ENCODE results near the gene PARS2. TPM values are rescaled to one million over a fixed set of nuclear protein-coding genes. Genes with fewer than 3 reads are reported as not detected.
A peak's percentile ranks its signal among the peaks of the same experiment; 100 is the strongest.

Gene PARS2
- total and polyA plus RNA-seq, 12 donors = 1.2 to 16.1 (median 7.5) TPM

DNA sequence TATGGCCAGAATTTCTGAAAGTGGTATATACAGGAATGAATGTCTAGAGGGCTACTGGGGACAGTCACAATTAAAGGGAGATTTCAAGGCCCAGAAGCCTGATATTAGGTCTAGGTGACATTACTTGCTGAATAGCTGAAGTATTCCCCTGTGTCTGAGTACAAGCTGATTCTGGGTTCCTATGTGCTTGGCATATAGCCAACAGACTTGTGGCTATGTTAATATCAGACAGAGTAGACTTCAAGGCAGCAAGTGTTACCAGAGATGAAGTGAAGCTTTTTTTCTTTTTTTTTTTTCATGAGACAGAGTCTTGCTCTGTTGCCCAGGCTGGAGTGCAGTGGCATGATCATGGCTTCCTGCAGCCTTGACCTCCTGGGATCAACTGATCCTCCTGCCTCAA lies 40.3 kb downstream of the PARS2 start:
- H3K36me3 ChIP-seq (replicated peaks in 1 of 2) = peaks cover 0 to 45% of the 10 kb centered on the region in 2 donors

DNA sequence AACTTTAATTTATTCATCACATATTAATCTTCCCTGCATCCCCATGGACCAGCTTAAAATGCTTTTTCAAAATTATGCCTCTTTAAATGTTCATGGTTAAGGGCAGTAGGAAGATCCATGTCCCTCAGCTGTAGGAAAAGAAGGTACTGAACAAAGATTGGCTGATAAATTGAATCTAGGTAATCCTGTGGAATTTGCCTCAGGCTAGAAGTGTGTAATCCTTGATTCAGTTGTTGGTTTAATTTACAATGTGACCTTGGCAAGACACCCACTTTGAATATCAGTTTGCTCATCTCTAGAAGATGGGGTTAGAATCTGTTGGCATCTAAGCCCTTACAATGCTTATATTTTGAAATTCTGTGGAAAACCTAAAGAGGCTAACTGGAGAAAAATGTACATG lies 42.6 kb downstream of the PARS2 start:
- intact Hi-C loops (cut with DNase I) = no loop called here
- H3K4me1 ChIP-seq (replicated peaks in 1 of 2) = peaks cover 1 to 9% of the 10 kb centered on the region in 2 donors
- no peaks in the 10 kb centered on the region for H3K9me3 ChIP-seq (replicated peaks in 1 of 3)
- peaks cover 0 to 55% of the 10 kb centered on the region in 2 donors for H3K36me3 ChIP-seq (replicated peaks in 1 of 2)
- no peaks in the 10 kb centered on the region for H3K27me3 ChIP-seq
- H3K27ac ChIP-seq = no peak overlapping the region
- DNase-seq = no peak
- TF ChIP-seq, protein P1, sequence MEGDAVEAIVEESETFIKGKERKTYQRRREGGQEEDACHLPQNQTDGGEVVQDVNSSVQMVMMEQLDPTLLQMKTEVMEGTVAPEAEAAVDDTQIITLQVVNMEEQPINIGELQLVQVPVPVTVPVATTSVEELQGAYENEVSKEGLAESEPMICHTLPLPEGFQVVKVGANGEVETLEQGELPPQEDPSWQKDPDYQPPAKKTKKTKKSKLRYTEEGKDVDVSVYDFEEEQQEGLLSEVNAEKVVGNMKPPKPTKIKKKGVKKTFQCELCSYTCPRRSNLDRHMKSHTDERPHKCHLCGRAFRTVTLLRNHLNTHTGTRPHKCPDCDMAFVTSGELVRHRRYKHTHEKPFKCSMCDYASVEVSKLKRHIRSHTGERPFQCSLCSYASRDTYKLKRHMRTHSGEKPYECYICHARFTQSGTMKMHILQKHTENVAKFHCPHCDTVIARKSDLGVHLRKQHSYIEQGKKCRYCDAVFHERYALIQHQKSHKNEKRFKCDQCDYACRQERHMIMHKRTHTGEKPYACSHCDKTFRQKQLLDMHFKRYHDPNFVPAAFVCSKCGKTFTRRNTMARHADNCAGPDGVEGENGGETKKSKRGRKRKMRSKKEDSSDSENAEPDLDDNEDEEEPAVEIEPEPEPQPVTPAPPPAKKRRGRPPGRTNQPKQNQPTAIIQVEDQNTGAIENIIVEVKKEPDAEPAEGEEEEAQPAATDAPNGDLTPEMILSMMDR (IDR thresholded peaks at IDR 0.05) = no peak
- TF ChIP-seq POLR2A (IDR thresholded peaks at IDR 0.05) = no peak
- no peak overlapping the region for H3K4me3 ChIP-seq

More for the DNA sequence above, 40.3 kb downstream of the PARS2 start:
- Histone ChIP-seq H3K4me1 (replicated peaks in 1 of 2) (no peaks in the 10 kb centered on the region), H3K4me3 (no peak overlapping the region), H3K27me3 (no peaks in the 10 kb centered on the region), H3K27ac (no peak overlapping the region), H3K9me3 (replicated peaks in 1 of 3) (no peaks in the 10 kb centered on the region)
- DNase-seq = no peak
- no peak for TF ChIP-seq POLR2A (IDR thresholded peaks at IDR 0.05)
- TF ChIP-seq, protein P1 (IDR thresholded peaks at IDR 0.05) = no peak
- intact Hi-C loops (cut with DNase I) = no loop called here

DNA sequence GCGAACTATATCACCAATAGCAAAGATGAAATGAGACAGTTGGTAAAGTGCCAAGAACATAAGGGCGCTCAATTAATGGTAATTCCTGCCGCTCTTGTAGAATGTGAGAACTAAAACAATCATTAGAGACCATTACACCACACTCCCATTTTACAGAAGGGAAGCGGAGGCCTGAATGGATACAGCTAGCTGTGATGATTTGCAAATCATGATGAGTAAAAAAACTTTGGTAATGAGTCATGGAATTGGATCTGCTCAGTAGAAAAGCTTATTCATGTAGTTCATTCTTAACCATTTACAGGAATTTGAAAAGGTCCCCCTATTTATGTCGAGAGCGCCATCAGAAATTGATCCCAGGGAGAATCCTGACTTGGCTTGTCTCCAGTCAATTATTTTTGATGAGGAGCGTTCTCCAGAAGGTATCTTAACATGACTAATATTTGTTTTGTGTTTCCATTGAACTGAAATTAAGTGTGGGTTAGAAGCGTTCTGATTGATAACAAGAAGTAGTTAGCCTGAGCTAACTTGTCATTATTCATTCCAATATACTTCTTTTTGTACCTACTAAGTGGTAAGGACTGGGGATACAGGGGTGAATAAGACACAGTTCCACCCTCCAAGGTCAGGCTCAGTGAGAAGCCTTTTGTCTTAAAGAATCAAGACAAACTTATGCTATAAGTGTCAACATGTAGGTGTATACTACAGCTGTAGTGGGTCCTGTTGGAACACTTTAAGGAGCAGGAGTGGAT lies 47.9 kb downstream of the PARS2 start:
- peak overlapping the region in 3 of 4 donors; percentile 39 to 76 (median 52) for H3K4me3 ChIP-seq
- peak overlapping the region in 3 of 5 donors; percentile 38 to 84 (median 75) for H3K27ac ChIP-seq
- intact Hi-C loops (cut with DNase I) = no loop called here
- H3K36me3 ChIP-seq (replicated peaks in 1 of 2) = peaks cover 0 to 29% of the 10 kb centered on the region in 2 donors
- no peak for TF ChIP-seq POLR2A (IDR thresholded peaks at IDR 0.05)
- TF ChIP-seq, protein P1 (IDR thresholded peaks at IDR 0.05) = no peak
- H3K27me3 ChIP-seq = no peaks in the 10 kb centered on the region
- 37 to 40% (median 39%) methylated on average over 8 of the region's 8 CpGs for WGBS, 4 donors
- no peaks in the 10 kb centered on the region for H3K9me3 ChIP-seq (replicated peaks in 1 of 3)
- peaks cover 7 to 23% of the 10 kb centered on the region in 2 donors for H3K4me1 ChIP-seq (replicated peaks in 1 of 2)
- no peak for DNase-seq

DNA sequence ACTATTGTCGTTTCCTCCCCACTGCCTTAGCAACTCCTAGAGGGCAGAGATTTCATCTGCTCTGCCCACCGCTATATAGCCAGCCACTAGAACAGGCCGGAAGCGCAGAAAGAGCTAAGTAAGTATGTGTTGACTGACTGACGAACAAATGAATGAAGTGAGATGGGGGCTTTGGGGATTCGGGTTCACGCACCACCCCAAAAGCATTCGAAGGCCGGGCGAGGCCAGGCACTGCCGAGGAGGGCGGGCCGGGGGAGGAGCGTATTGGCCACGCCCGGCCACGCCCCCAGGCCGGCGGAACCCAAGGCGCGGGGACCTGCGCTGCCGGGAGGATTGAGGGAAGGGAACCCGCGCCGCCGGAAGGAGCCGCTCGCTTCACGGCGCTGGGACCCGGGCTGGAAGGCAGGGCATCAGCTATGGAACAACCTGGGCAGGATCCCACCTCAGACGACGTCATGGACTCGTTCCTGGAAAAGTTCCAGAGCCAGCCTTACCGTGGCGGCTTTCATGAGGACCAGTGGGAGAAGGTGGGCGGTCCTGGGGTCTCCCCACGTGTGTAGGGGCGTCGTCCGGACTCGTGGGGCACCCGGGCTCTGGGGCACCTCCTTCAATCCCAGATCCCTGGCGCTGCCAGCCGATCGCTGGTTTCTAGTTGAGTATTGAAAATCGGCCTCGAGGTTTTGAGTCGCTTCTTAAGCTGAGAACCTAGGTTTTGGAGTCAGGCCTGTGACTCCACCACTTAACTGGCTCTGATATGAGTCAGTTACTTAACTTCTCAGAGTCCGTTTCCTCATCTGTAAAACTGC lies 48.6 kb downstream of the PARS2 start, which contains the start of gene TTC4:
Gene TTC4 (plus strand): TSS at position 369 of the 806 bp plus-strand sequence. CDS start 48 bp downstream, at position 417.
- DNase-seq = peak; percentile 75 to 85 (median 81)
- Histone ChIP-seq H3K27me3 (no peaks in the 10 kb centered on the region), H3K27ac (peak within 1 kb of the TSS in 4 of 5 donors; percentile 31 to 84 (median 56)), H3K4me3 (peak within 1 kb of the TSS in 3 of 4 donors; percentile 39 to 76 (median 52)), H3K4me1 (replicated peaks in 1 of 2) (peaks cover 7 to 23% of the 10 kb centered on the region in 2 donors), H3K9me3 (replicated peaks in 1 of 3) (no peaks in the 10 kb centered on the region), H3K36me3 (replicated peaks in 1 of 2) (peaks cover 0 to 21% of the 10 kb centered on the region in 2 donors)
- intact Hi-C loops (cut with DNase I) = no loop called here
- WGBS, 4 donors = 0 to 6% (median 2%) methylated on average over 16 to 51 of the region's 51 CpGs
- TF ChIP-seq POLR2A (IDR thresholded peaks at IDR 0.05) = peak; percentile 29 to 58
- TF ChIP-seq, protein P1 (IDR thresholded peaks at IDR 0.05) = peak in 1 of 6 experiments; percentile 3
